HEK293T (cell line): ENCODE results near the gene STARD13.

Source experiments
- CTCF ChIA-PET: fragments of 350-600 bp; formaldehyde crosslinking; extraction: SDS; loops from one replicate; lab custom pipeline; 2021; ENCODE audit warnings: antibody characterized with exemption, inconsistent platforms; lab: Yijun Ruan, JAX
- POLR2A ChIA-PET: fragments of 350-600 bp; formaldehyde crosslinking; extraction: SDS; loops from one replicate; lab custom pipeline; 2020; ENCODE audit warnings: antibody characterized with exemption, inconsistent platforms; lab: Yijun Ruan, JAX
- DNase-seq: peaks from one replicate; pipeline ENCODE4 v3.0.0; 2012; ENCODE audit warnings: mixed read lengths; ENCODE audit errors: extremely low spot score
- ARNT ChIP-seq: fragments of 450-650 bp; IDR thresholded peaks from 2 replicates; pipeline ENCODE4 v1.6.1; 2017; ENCODE audit warnings: mild to moderate bottlenecking
- BHLHE40 ChIP-seq: fragments of 450-650 bp; IDR thresholded peaks from 2 replicates; pipeline ENCODE4 v1.6.1; 2016; ENCODE audit warnings: mild to moderate bottlenecking, moderate library complexity, borderline replicate concordance
- CTBP1 ChIP-seq: fragments of 450-650 bp; IDR thresholded peaks from 2 replicates; pipeline ENCODE4 v1.6.1; 2016; ENCODE audit warnings: borderline replicate concordance
- ELF4 ChIP-seq: fragments of 450-650 bp; IDR thresholded peaks from 2 replicates; pipeline ENCODE4 v1.6.1; 2017; ENCODE audit warnings: antibody characterized with exemption
- FOXA1 ChIP-seq: fragments of 450-650 bp; IDR thresholded peaks from 2 replicates; pipeline ENCODE4 v1.6.1; 2016; ENCODE audit warnings: mild to moderate bottlenecking
- FOXK2 ChIP-seq: fragments of 450-650 bp; IDR thresholded peaks from 2 replicates; pipeline ENCODE4 v1.6.1; 2016; ENCODE audit warnings: mild to moderate bottlenecking
- FOXM1 ChIP-seq: fragments of 450-650 bp; IDR thresholded peaks from 2 replicates; pipeline ENCODE4 v1.6.1; 2017; ENCODE audit warnings: mild to moderate bottlenecking, borderline replicate concordance
- HDGF ChIP-seq: fragments of 450-650 bp; IDR thresholded peaks from 2 replicates; pipeline ENCODE4 v1.6.1; 2017; ENCODE audit warnings: antibody characterized with exemption, borderline replicate concordance
- L3MBTL2 ChIP-seq: fragments of 450-650 bp; conservative IDR thresholded peaks from 2 replicates; pipeline ENCODE4 v1.6.1; 2016; ENCODE audit warnings: mild to moderate bottlenecking
- LEF1 ChIP-seq: fragments of 450-650 bp; IDR thresholded peaks from 2 replicates; pipeline ENCODE4 v1.6.1; 2017; ENCODE audit warnings: mild to moderate bottlenecking, borderline replicate concordance
- NFRKB ChIP-seq: fragments of 450-650 bp; IDR thresholded peaks from 2 replicates; pipeline ENCODE4 v1.6.1; 2016; ENCODE audit warnings: mild to moderate bottlenecking, moderate library complexity
- SP1 ChIP-seq: fragments of 450-650 bp; IDR thresholded peaks from 2 replicates; pipeline ENCODE4 v1.6.1; 2017
- SUZ12 ChIP-seq: fragments of 450-650 bp; IDR thresholded peaks from 2 replicates; pipeline ENCODE4 v1.6.1; 2016; ENCODE audit warnings: mild to moderate bottlenecking
- TARDBP ChIP-seq: fragments of 450-650 bp; IDR thresholded peaks from 2 replicates; pipeline ENCODE4 v1.6.1; 2016
- ZNF384 ChIP-seq: fragments of 450-650 bp; IDR thresholded peaks from 2 replicates; pipeline ENCODE4 v1.6.1; 2016
- TF ChIP-seq, protein P1 (sequence below): fragments of 450-650 bp; IDR thresholded peaks from 2 replicates; pipeline ENCODE4 v1.6.1; 2016

Gene STARD13

DNA sequence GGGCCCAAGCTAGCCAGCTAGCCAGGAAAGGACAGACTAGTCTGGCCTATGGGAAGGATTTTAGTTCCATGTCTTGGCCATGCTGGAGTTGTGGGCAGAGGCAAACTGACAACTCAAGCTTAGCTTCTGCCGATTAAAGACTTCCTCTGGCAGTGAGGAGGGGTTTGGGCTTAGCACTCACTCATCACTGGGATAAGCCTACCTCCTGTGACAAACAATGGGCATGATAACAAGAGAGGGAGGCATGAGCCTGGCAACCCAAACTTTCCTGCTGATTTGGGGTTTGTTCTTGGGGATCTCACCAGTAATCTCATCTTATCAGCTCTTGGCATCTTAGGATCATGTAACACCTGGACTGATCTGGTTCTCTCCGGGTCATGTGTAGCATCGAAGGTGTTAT, 185.7 kb downstream of the STARD13 start:
- no peak for TF ChIP-seq FOXA1
- TF ChIP-seq SUZ12: no peak
- TF ChIP-seq TARDBP: no peak
- TF ChIP-seq FOXK2: no peak
- no peak for TF ChIP-seq FOXM1
- TF ChIP-seq, protein P1, sequence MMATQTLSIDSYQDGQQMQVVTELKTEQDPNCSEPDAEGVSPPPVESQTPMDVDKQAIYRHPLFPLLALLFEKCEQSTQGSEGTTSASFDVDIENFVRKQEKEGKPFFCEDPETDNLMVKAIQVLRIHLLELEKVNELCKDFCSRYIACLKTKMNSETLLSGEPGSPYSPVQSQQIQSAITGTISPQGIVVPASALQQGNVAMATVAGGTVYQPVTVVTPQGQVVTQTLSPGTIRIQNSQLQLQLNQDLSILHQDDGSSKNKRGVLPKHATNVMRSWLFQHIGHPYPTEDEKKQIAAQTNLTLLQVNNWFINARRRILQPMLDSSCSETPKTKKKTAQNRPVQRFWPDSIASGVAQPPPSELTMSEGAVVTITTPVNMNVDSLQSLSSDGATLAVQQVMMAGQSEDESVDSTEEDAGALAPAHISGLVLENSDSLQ: no peak
- TF ChIP-seq ARNT: no peak
- no peak for DNase-seq
- POLR2A ChIA-PET: no interaction called here
- CTCF ChIA-PET: no interaction called here

DNA sequence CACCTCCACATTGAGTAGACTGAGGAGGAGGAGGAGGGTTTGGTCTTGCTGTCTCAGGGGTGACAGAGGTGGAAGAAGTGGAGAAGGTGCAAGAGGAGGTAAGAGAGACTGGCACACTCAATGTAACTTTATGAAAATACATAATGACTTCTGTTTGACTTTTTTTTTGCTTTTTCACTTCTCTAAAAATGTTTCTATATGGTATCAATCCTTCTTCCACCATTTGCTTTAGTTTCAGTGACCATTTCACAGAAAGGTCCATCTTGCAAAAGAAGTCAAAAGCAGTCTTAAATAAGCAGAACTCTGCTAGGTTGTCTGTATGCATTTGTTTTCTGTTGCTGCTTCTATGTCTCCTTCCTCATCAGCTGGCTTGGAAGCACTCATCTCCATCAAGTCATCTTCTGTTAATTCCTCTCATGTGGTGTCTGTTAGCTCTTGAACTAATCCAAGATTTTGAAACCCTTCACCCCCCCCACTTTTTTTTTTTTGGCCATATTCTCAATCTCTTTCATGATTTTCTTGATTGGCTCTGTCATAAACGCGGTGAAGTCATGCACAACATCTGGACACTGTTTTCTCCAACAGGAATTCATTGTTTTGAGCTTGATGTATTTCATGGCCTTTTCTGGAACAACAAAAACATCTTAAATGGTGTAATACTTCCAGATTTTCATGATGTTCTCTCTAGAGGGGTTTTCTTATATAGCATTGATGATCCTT, 188.5 kb downstream of the STARD13 start:
- CTCF ChIA-PET: no interaction called here
- POLR2A ChIA-PET: no interaction called here
- DNase-seq: no peak
- TF ChIP-seq ELF4: no peak
- TF ChIP-seq CTBP1: no peak
- no peak for TF ChIP-seq HDGF
- TF ChIP-seq NFRKB: no peak
- no peak for TF ChIP-seq LEF1
- no peak for TF ChIP-seq SP1
- no peak for TF ChIP-seq BHLHE40
- no peak for TF ChIP-seq ZNF384
- TF ChIP-seq ARNT: no peak
- no peak for TF ChIP-seq SUZ12
- no peak for TF ChIP-seq FOXM1
- no peak for TF ChIP-seq L3MBTL2
- no peak for TF ChIP-seq TARDBP
- TF ChIP-seq FOXA1: no peak
- TF ChIP-seq, protein P1: no peak

DNA sequence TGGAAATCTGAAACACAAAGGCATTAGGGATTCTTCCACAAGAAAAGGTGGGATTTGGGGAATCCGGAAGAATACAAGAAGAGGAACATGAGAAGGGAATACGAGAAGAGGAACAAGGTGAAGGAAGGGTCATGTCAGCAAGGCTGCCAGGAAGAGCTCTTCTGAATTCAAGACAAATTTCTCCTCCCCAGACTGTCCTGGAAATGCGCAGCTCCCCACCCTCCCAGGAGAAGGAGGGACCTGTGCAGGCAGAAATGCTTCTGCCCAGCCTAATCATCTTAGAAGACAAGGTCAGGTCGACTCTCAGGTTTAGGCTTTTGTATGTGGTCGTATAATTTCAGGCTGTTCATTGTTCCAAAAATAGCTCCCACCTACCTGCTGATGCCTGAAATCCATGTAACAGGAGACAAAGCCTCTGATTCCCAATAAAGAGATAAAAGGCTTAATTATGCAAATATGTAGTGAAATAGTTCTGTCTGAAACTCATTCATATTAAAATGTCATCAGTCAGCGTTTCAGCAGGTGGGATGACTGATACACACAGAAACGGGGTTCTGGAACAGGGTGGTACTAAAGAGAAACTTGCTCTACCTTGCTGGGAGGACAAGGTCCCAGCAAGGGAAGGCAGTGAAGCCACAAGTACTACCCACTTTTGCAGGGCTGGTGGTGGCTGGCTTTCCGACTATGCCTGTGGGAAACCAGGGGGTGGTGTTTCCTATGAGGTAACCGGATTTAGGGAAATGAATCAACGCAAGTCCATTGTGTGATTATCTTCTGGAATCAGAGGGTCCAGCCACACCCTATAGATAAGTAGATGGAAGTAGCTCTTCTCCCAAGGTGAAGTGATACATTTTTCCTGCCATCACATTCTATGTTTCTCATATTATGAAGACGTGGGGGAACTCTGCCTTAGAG, 193.2 kb downstream of the STARD13 start:
- TF ChIP-seq TARDBP: no peak
- no peak for TF ChIP-seq L3MBTL2
- no peak for TF ChIP-seq NFRKB
- no peak for TF ChIP-seq ARNT
- TF ChIP-seq FOXM1: no peak
- TF ChIP-seq, protein P1: no peak
- no peak for TF ChIP-seq FOXK2
- TF ChIP-seq HDGF: no peak
- CTCF ChIA-PET: no interaction called here
- POLR2A ChIA-PET: no interaction called here
- DNase-seq: no peak

DNA sequence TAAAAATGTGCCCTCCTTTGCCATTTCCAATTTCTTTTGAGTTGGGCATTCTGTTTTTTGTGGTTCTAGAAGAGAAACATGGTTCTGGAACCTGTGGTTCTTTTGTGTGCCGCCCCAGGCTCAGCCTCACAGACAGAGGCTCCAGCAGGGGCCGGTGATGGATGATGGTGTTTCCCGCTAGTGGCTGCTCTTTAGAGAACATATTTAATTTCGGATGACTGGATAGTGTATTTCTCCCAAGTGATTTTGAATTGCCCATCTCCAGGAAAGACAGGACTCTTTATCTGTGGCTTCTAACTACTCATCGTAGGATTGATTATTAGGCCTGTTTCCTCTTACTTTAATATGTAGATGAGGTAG, 194.2 kb downstream of the STARD13 start:
- CTCF ChIA-PET: no interaction called here
- no peak for TF ChIP-seq ELF4
- TF ChIP-seq NFRKB: no peak
- TF ChIP-seq ZNF384: no peak
- no peak for TF ChIP-seq SP1
- no peak for TF ChIP-seq ARNT
- TF ChIP-seq FOXK2: no peak
- no peak for TF ChIP-seq L3MBTL2
- TF ChIP-seq FOXM1: no peak
- no peak for TF ChIP-seq TARDBP
- no peak for TF ChIP-seq HDGF
- TF ChIP-seq, protein P1: no peak
- TF ChIP-seq LEF1: no peak
- TF ChIP-seq CTBP1: no peak
- TF ChIP-seq FOXA1: no peak
- no peak for TF ChIP-seq BHLHE40
- no peak for TF ChIP-seq SUZ12
- POLR2A ChIA-PET: no interaction called here
- no peak for DNase-seq

DNA sequence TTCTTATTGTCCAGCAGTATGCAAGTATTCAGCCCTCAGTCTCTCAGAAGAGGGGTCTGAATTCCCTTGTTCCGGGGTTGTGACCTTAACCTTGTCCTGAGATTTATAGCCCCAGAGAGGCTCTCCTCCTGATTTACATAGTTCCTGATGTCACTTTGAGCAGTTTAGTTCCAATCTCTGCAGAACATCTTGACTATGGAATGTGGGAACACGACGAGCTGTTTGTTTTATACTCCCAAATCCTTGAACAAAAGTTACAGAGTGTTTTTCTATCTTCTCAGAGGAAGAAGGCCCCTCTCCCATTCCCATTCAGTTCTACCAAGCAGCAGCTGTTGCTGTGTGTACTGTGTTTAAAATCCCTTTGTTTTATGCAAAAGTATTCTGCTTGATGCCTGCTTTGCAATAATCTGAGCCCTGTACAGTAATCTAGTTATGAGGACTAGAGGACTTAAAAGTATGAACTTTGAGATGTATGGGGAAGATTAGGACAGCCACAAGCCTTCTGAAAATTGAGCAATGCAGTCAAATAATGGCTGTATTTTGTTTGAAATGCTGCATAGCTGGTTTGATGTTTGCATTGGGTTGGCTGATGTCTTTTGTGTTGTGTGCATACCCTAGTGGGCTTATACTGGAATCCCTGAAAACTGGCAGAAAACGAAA, 194.7 kb downstream of the STARD13 start:
- ChIA-PET POLR2A (no interaction called here), CTCF (no interaction called here)
- DNase-seq: no peak
- no peak for TF ChIP-seq NFRKB
